H1 (cell line): ENCODE measurements around the gene MGLL.

ENCODE experiments used
- ASH2L ChIP-seq: fragments of 200-600, 300-600 bp; sonication (generic); IDR thresholded peaks from one replicate; pipeline ENCODE4 v1.7.1; 2017; ENCODE audit warnings: low read length
- CTBP2 ChIP-seq: IDR thresholded peaks from 2 replicates; pipeline ENCODE4 v1.7.0; 2011; ENCODE audit warnings: borderline replicate concordance, mild to moderate bottlenecking, moderate library complexity, mixed read lengths, low read length; ENCODE audit not compliant: insufficient read depth, insufficient read length
- JUND ChIP-seq: IDR thresholded peaks from 2 replicates; pipeline ENCODE4 v1.6.1; 2011; ENCODE audit warnings: mild to moderate bottlenecking, improper control_type of control experiment, low read length
- TF ChIP-seq, protein P1 (sequence below): IDR thresholded peaks from 2 replicates; pipeline ENCODE4 v1.6.1; 2012; ENCODE audit warnings: inconsistent platforms

GRCh38 chr3:127792541-127793292 lies 29.6 kb downstream of the MGLL start:
- TF ChIP-seq JUND, result no peak
- TF ChIP-seq, protein P1, sequence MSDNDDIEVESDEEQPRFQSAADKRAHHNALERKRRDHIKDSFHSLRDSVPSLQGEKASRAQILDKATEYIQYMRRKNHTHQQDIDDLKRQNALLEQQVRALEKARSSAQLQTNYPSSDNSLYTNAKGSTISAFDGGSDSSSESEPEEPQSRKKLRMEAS, result no peak
- no peak for TF ChIP-seq CTBP2
- TF ChIP-seq ASH2L, result no peak
